Measurements from ENCODE around the gene WWOX. TPM values are rescaled to one million over a fixed set of nuclear protein-coding genes. Genes with fewer than 3 reads are reported as not detected.

Gene WWOX
- total and polyA plus RNA-seq, 3 donors from 2014 or later, result 20.6 to 76.7 (median 64.1) TPM

DNA sequence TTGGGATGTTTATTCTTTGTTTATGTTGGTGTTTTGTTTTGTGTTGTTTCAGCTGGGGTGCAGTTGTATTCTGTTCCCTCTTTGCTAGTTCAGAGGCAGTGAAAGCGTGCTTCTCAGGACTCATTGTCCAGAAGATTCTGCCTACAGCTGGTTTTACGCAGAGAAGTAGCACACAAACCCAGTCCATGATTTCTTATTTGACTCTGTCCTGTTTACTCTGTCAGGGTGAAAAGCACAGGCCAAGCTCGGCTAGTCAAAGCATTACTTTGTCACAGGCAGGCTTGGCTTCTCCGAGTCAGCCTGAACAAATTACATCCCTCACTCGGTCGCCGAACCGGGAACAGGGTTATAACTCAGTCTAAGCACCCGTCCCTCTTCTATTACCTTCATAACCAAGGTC is 1066.1 kb downstream of the WWOX start:
- DNase-seq, result peak; percentile 23

DNA sequence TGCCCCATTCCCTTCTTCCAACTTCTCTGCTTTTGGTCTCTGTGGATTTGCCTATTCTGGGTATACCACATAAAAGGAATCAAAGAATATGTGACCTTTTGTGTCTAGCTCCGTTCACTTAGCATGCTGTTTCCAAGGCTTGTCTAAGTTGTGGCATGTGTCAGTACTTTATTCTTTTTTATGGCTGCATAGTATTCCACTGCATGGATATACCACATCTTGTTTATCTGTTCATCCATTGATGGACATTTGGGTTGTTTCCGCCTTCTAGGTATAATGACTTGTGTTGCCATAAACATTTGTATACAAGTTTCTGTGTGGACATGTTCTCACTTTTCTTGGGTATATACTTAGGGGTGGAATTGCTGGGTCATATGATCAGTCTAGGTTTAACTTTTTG is 1068.4 kb downstream of the WWOX start:
- no peak overlapping the region for H3K4me3 ChIP-seq
- H3K36me3 ChIP-seq (ENCODE audit: low read depth, missing control alignments), result no peaks in the 10 kb centered on the region
- intact Hi-C loops (cut with DNase I; ENCODE audit: low total_unique reads), result no loop called here
- peaks cover 9% of the 10 kb centered on the region for H3K4me1 ChIP-seq
- no peaks in the 10 kb centered on the region for H3K27me3 ChIP-seq
- no peaks in the 10 kb centered on the region for H3K9me3 ChIP-seq
- no peak overlapping the region for H3K27ac ChIP-seq
- TF ChIP-seq POLR2A (IDR thresholded peaks at IDR 0.05), result no peak
- TF ChIP-seq, protein P1, sequence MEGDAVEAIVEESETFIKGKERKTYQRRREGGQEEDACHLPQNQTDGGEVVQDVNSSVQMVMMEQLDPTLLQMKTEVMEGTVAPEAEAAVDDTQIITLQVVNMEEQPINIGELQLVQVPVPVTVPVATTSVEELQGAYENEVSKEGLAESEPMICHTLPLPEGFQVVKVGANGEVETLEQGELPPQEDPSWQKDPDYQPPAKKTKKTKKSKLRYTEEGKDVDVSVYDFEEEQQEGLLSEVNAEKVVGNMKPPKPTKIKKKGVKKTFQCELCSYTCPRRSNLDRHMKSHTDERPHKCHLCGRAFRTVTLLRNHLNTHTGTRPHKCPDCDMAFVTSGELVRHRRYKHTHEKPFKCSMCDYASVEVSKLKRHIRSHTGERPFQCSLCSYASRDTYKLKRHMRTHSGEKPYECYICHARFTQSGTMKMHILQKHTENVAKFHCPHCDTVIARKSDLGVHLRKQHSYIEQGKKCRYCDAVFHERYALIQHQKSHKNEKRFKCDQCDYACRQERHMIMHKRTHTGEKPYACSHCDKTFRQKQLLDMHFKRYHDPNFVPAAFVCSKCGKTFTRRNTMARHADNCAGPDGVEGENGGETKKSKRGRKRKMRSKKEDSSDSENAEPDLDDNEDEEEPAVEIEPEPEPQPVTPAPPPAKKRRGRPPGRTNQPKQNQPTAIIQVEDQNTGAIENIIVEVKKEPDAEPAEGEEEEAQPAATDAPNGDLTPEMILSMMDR (IDR thresholded peaks at IDR 0.05), result no peak
- no peak for DNase-seq
- 98 to 100% methylated on average over 2 of the region's 2 CpGs for whole genome bisulfite sequencing, 2 donors

More for the DNA sequence above, 1066.1 kb downstream of the WWOX start:
- 56 to 60% methylated on average over 9 of the region's 9 CpGs for WGBS, 2 donors
- H3K27ac ChIP-seq, result peak overlapping the region; percentile 28 to 34
- peaks cover 9% of the 10 kb centered on the region for H3K4me1 ChIP-seq
- no peak for TF ChIP-seq POLR2A (IDR thresholded peaks at IDR 0.05)
- TF ChIP-seq, protein P1 (IDR thresholded peaks at IDR 0.05), result no peak
- intact Hi-C loops (cut with DNase I; ENCODE audit: low total_unique reads), result no loop called here
- no peaks in the 10 kb centered on the region for H3K36me3 ChIP-seq (ENCODE audit: low read depth, missing control alignments)
- H3K27me3 ChIP-seq, result no peaks in the 10 kb centered on the region
- H3K9me3 ChIP-seq, result no peaks in the 10 kb centered on the region
- no peak overlapping the region for H3K4me3 ChIP-seq

GRCh38 chr16:79168321-79168720 is 1068.9 kb downstream of the WWOX start:
- Histone ChIP-seq H3K9me3 (no peaks in the 10 kb centered on the region), H3K4me3 (no peak overlapping the region), H3K4me1 (peaks cover 9% of the 10 kb centered on the region), H3K27ac (no peak overlapping the region), H3K36me3 (ENCODE audit: low read depth, missing control alignments) (no peaks in the 10 kb centered on the region), H3K27me3 (no peaks in the 10 kb centered on the region)
- intact Hi-C loops (cut with DNase I; ENCODE audit: low total_unique reads), result no loop called here
- TF ChIP-seq, protein P1 (IDR thresholded peaks at IDR 0.05), result no peak
- no peak for DNase-seq
- 80 to 85% methylated on average over 2 of the region's 2 CpGs for WGBS, 2 donors

DNA sequence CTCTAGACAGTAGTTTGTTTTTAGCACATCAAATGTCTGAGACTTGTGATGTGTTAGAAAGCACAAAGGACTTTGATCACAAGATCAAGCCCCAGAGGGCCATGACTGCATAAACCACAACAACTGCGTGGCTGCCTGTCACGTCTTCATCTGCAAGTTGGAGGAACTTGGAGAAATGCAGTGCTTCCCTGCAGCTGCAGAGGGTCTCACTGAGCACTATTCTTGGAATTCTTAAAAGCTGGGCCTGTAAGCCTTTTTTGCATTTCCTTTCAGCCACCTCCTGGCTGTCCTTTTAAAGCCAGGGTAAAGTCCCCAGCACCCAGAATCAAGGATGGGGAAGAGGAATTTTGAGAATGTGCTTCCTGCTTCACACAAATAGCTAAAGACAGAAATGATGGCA is 1069.8 kb downstream of the WWOX start:
- H3K9me3 ChIP-seq, result no peaks in the 10 kb centered on the region
- no peak for DNase-seq
- TF ChIP-seq, protein P1 (IDR thresholded peaks at IDR 0.05), result no peak
- no peak for TF ChIP-seq POLR2A (IDR thresholded peaks at IDR 0.05)
- no peak overlapping the region for H3K27ac ChIP-seq
- intact Hi-C loops (cut with DNase I; ENCODE audit: low total_unique reads), result no loop called here
- 71 to 72% methylated on average over 2 of the region's 2 CpGs for WGBS, 2 donors
- H3K36me3 ChIP-seq (ENCODE audit: low read depth, missing control alignments), result no peaks in the 10 kb centered on the region
- no peaks in the 10 kb centered on the region for H3K27me3 ChIP-seq
- H3K4me1 ChIP-seq, result peaks cover 4% of the 10 kb centered on the region
- no peak overlapping the region for H3K4me3 ChIP-seq

GRCh38 chr16:79170555-79171246 is 1071.2 kb downstream of the WWOX start:
- Histone ChIP-seq H3K9me3 (no peaks in the 10 kb centered on the region), H3K4me1 (peaks cover 3% of the 10 kb centered on the region), H3K27ac (no peak overlapping the region), H3K4me3 (no peak overlapping the region), H3K36me3 (ENCODE audit: low read depth, missing control alignments) (no peaks in the 10 kb centered on the region), H3K27me3 (no peaks in the 10 kb centered on the region)
- TF ChIP-seq, protein P1 (IDR thresholded peaks at IDR 0.05), result no peak
- no peak for TF ChIP-seq POLR2A (IDR thresholded peaks at IDR 0.05)
- DNase-seq, result peak; percentile 37
- WGBS, 2 donors, result 76% methylated on average over 7 of the region's 7 CpGs
- intact Hi-C loops (cut with DNase I; ENCODE audit: low total_unique reads), result no loop called here
